IMR-90 (cell line): Measurements from ENCODE around the gene TMEM62. TPM values are rescaled to one million over a fixed set of nuclear protein-coding genes. Genes with fewer than 3 reads are reported as not detected.

Source experiments
- ATAC-seq: fragments of 200-7000 bp; cut with Tn5 transposase; 2 replicates; pipeline ENCODE4 v1.9.1; 2020; ENCODE audit warnings: low read depth, mild to moderate bottlenecking, moderate library complexity
- BruUV-seq: library from RNA; stranded (reverse); fragments of 400-500 nt; replicated peaks from 2 replicates; lab custom pipeline; 2021; lab: Mats Ljungman, UMichigan
- CTCF ChIA-PET: fragments of 300-600 bp; formaldehyde crosslinking; extraction: SDS; loops from one replicate; lab custom pipeline; 2021; ENCODE audit warnings: antibody characterized with exemption; lab: Yijun Ruan, JAX
- POLR2A ChIA-PET: fragments of 300-600 bp; sonication (Branson Sonifier 250); formaldehyde crosslinking; loops from one replicate; lab custom pipeline; 2022; ENCODE audit warnings: antibody characterized with exemption; ENCODE audit not compliant: unreplicated experiment; lab: Charles Lee
- DNase-seq: peaks from one replicate; pipeline ENCODE4 v3.0.0; 2013
- H2AFZ ChIP-seq: replicated peaks from 2 replicates; pipeline ENCODE3; 2013; ENCODE audit warnings: low read length, mild to moderate bottlenecking; ENCODE audit not compliant: poor library complexity
- H2AK5ac ChIP-seq: 2 replicates; pipeline ENCODE4 v1.6.1; 2013; ENCODE audit warnings: low read depth, low read length, inconsistent platforms
- H2AK9ac ChIP-seq: replicated peaks from 2 replicates; pipeline ENCODE3; 2013; ENCODE audit warnings: mild to moderate bottlenecking, low read depth, low read length, moderate library complexity; ENCODE audit not compliant: poor library complexity
- H2BK120ac ChIP-seq: 2 replicates; pipeline ENCODE4 v1.6.1; 2013; ENCODE audit warnings: low read depth, low read length, inconsistent platforms
- H2BK15ac ChIP-seq: 3 replicates; pipeline ENCODE4 v1.6.1; 2013; ENCODE audit warnings: low read depth, low read length, inconsistent platforms
- H2BK20ac ChIP-seq: 2 replicates; pipeline ENCODE4 v1.6.1; 2013; ENCODE audit warnings: low read depth, mild to moderate bottlenecking, inconsistent platforms, low read length, moderate library complexity
- H2BK5ac ChIP-seq: 2 replicates; pipeline ENCODE4 v1.6.1; 2013; ENCODE audit warnings: mild to moderate bottlenecking, low read depth, low read length, inconsistent platforms; ENCODE audit not compliant: poor library complexity, severe bottlenecking
- H3K14ac ChIP-seq: replicated peaks from 2 replicates; pipeline ENCODE4 v1.6.1; 2013; ENCODE audit warnings: low read depth, low read length, inconsistent platforms
- H3K18ac ChIP-seq: 2 replicates; pipeline ENCODE4 v1.6.1; 2013; ENCODE audit warnings: low read depth, low read length, control low read depth
- H3K23ac ChIP-seq: 2 replicates; pipeline ENCODE4 v1.6.1; 2013; ENCODE audit warnings: low read depth, low read length, inconsistent platforms
- H3K27ac ChIP-seq: 2 replicates; pipeline ENCODE4 v1.5.1; 2013; ENCODE audit warnings: mild to moderate bottlenecking, control low read depth, low read length; ENCODE audit not compliant: insufficient read depth
- H3K27me3 ChIP-seq: 2 replicates; pipeline ENCODE4 v1.6.1; 2013; ENCODE audit warnings: low read length; ENCODE audit not compliant: control insufficient read depth, insufficient read depth
- H3K36me3 ChIP-seq: 2 replicates; pipeline ENCODE4 v1.6.1; 2013; ENCODE audit warnings: low read length, mixed read lengths; ENCODE audit not compliant: control insufficient read depth, insufficient read depth
- H3K4ac ChIP-seq: 2 replicates; pipeline ENCODE4 v1.6.1; 2013; ENCODE audit warnings: low read depth, low read length, inconsistent platforms
- H3K4me1 ChIP-seq: 2 replicates; pipeline ENCODE4 v1.6.1; 2013; ENCODE audit warnings: low read length, mixed read lengths; ENCODE audit not compliant: control insufficient read depth, insufficient read depth
- H3K4me2 ChIP-seq: 2 replicates; pipeline ENCODE4 v1.6.1; 2013; ENCODE audit warnings: low read depth, mild to moderate bottlenecking, control low read depth, low read length, moderate library complexity
- H3K4me3 ChIP-seq: 2 replicates; pipeline ENCODE4 v1.5.1; 2013; ENCODE audit warnings: low read depth, mild to moderate bottlenecking, control low read depth, low read length, moderate library complexity; ENCODE audit not compliant: insufficient read depth
- H3K56ac ChIP-seq: 2 replicates; pipeline ENCODE4 v1.6.1; 2013; ENCODE audit warnings: low read length, inconsistent platforms; ENCODE audit not compliant: insufficient read depth; ENCODE audit errors: extremely low read depth
- H3K79me1 ChIP-seq, 2 experiments: 2 replicates each; pipeline ENCODE4 v1.6.1; 2013; ENCODE audit warnings: low read length in 2 of 2, inconsistent platforms in 1 of 2, low read depth in 1 of 2
- H3K9ac ChIP-seq: 2 replicates; pipeline ENCODE4 v1.6.1; 2013; ENCODE audit warnings: low read depth, low read length, control low read depth
- H3K9me1 ChIP-seq: 2 replicates; pipeline ENCODE4 v1.6.1; 2013; ENCODE audit warnings: low read length, inconsistent platforms; ENCODE audit not compliant: insufficient read depth
- H3K9me3 ChIP-seq: 2 replicates; pipeline ENCODE4 v1.6.1; 2013; ENCODE audit warnings: low read length; ENCODE audit not compliant: control insufficient read depth, insufficient read depth
- H4K20me1 ChIP-seq: 2 replicates; pipeline ENCODE4 v1.6.1; 2013; ENCODE audit warnings: low read length, inconsistent platforms; ENCODE audit not compliant: insufficient read depth
- H4K5ac ChIP-seq: 2 replicates; pipeline ENCODE4 v1.6.1; 2013; ENCODE audit warnings: mild to moderate bottlenecking, low read depth, low read length, control low read depth
- H4K8ac ChIP-seq, 2 experiments: 2 replicates each; pipeline ENCODE4 v1.6.1; 2013; ENCODE audit warnings: low read depth in 2 of 2, low read length in 2 of 2, control low read depth in 1 of 2, inconsistent platforms in 1 of 2
- H4K91ac ChIP-seq: 2 replicates; pipeline ENCODE4 v1.6.1; 2013; ENCODE audit warnings: low read depth, low read length, inconsistent platforms; ENCODE audit not compliant: insufficient read depth
- BHLHE40 ChIP-seq: fragments of 150-350 bp; IDR thresholded peaks from 2 replicates; pipeline ENCODE4 v1.6.1; 2016; ENCODE audit warnings: mild to moderate bottlenecking, low read depth, low read length
- CEBPB ChIP-seq: IDR thresholded peaks from 2 replicates; pipeline ENCODE4 v1.6.1; 2012; ENCODE audit warnings: low read depth, low read length, improper control_type of control experiment
- CHD1 ChIP-seq: IDR thresholded peaks from 2 replicates; pipeline ENCODE4 v1.6.1; 2012; ENCODE audit warnings: low read depth, low read length, improper control_type of control experiment
- FOS ChIP-seq: fragments of 150-350 bp; IDR thresholded peaks from 2 replicates; pipeline ENCODE4 v1.6.1; 2016; ENCODE audit warnings: low read depth, low read length
- MXI1 ChIP-seq: IDR thresholded peaks from 2 replicates; pipeline ENCODE4 v1.6.1; 2012; ENCODE audit warnings: low read depth, mild to moderate bottlenecking, low read length, moderate library complexity, borderline replicate concordance
- POLR2A ChIP-seq: IDR thresholded peaks from 2 replicates; pipeline ENCODE4 v1.6.1; 2012; ENCODE audit warnings: mild to moderate bottlenecking, low read depth, low read length
- RFX5 ChIP-seq: IDR thresholded peaks from 2 replicates; pipeline ENCODE4 v1.8.0; 2012; ENCODE audit warnings: low read depth, mild to moderate bottlenecking, low read length, moderate library complexity
- SMC3 ChIP-seq: fragments of 150-350 bp; IDR thresholded peaks from 2 replicates; pipeline ENCODE4 v1.6.1; 2016; ENCODE audit warnings: low read depth, mild to moderate bottlenecking, antibody characterized with exemption, low read length, moderate library complexity
- WGBS, 2 experiments: methylation state at CpG; one replicate each; pipeline versions ENCODE4 v1.1.5 to v1.1.7; 2013; ENCODE audit warnings: missing lambda C conversion rate in 2 of 2; ENCODE audit not compliant: insufficient read length in 1 of 2; ENCODE audit errors: extremely low coverage in 2 of 2; 5-methylcytosine and 5-hydroxymethylcytosine counted together
- dilution Hi-C: fragments of 300-500 bp; cut with HindIII; formaldehyde crosslinking; loops from one replicate; pipeline ENCODE4 v1.14.3; 2018; ENCODE audit warnings: low sequenced_read_pairs; ENCODE audit not compliant: unreplicated experiment
- in situ Hi-C: fragments of 300-500 bp; cut with MboI; formaldehyde crosslinking; loops from 3 replicates; pipeline ENCODE4 v1.14.3; 2019; ENCODE audit warnings: low sequenced_read_pairs, inconsistent platforms, mixed read lengths
- intact Hi-C: fragments of 100-400 bp; cut with micrococcal nuclease; formaldehyde crosslinking; loops from 2 replicates; pipeline ENCODE4 v1.10.0; 2022
- polyA plus RNA-seq, 3 experiments: library from polyadenylated mRNA; depleted of rRNA; stranded (reverse); fragments of >200 nt; gene quantifications; 2 replicates each; pipeline ENCODE4 v1.2.3, GENCODE V29; 2012; ENCODE audit warnings: low replicate concordance in 1 of 3
- total RNA-seq: library from RNA; depleted of rRNA; stranded (reverse); fragments of >200 nt; gene quantifications from 2 replicates; pipeline ENCODE4 v1.2.3, GENCODE V29; 2012
- TF ChIP-seq, protein P1 (sequence below): fragments of 150-350 bp; IDR thresholded peaks from 2 replicates; pipeline ENCODE4 v1.6.1; 2016; ENCODE audit warnings: low read depth, mild to moderate bottlenecking, low read length, moderate library complexity, borderline replicate concordance
- TF ChIP-seq, protein P2 (sequence below): fragments of 150-350 bp; IDR thresholded peaks from 2 replicates; pipeline ENCODE4 v1.6.1; 2017; ENCODE audit warnings: mild to moderate bottlenecking, antibody characterized with exemption, low read length, low read depth

TMEM62 gene
- total and polyA plus RNA-seq, 2 of the 4 experiments (the other 2 are of a cell fraction) = 3.7 to 5.6 TPM

DNA sequence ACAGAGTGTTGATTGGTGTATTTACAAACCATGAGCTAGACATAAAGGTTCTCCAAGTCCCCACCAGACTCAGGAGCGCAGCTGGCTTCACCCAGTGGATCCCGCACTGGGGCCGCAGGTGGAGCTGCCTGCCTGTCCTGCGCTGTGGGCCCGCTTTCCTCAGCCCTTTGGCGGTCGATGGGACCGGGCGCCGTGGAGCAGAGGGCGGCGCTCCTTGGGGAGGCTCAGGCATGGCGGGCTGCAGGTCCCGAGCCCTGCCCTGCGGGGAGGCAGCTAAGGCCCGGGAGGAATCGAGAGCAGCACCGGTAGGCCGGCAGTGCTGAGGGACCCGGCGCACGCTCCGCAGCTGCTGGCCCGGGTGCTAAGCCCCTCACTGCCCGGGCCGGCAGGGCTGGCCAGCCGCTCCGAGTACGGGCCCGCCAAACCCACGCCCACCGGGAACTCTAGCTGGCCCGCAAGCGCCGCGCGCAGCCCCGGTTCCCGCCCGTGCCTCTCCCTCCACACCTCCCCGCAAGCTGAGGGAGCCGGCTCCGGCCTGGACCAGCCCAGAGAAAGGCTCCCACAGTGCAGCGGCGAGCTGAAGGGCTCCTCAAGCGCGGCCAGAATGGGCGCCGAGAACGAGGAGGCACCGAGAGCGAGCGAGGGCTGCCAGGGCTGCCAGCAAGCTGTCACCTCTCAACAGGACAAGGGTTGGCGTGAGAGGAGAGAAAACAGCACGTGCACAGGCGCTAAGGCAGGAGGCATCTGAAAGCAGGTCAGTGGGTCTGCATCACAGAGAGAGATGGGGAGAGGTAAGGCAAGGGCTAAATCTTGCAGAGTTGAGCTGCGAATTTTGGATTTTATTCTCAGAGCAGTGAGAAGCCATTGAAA lies 93.3 kb downstream of the TMEM62 start (continued):
- no peak for TF ChIP-seq CEBPB

DNA sequence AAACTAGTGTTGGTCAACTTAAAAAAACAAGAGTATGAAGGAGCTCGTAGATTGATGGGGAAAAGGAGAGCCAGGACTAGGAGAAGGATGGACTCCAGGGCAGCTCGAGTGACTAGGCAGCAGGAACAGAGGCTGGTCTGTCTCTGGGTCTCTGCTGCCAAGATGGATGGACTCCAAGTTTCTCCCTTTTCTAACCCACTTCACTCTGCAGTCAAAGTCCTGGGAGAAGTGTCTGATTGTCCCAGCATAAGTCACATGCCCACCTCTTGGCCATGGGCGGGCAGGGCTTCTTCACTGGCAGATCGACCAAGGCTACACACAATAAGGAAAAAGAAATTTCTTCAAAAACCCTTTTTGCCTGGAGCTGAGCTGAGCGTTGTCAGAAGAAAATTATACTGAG lies 96.6 kb downstream of the TMEM62 start:
- H3K56ac ChIP-seq = no peak overlapping the region
- peaks cover 39% of the 10 kb centered on the region for H3K27me3 ChIP-seq
- H3K4ac ChIP-seq = no peak overlapping the region
- H3K27ac ChIP-seq = no peak overlapping the region
- 40% methylated on average over 1 of the region's 5 CpGs; no CpG with 5 or more reads in 1 of the 2 experiments for WGBS, 2 experiments
- in situ Hi-C loops = no loop called here
- no peak overlapping the region for H2BK15ac ChIP-seq
- no peaks in the 10 kb centered on the region for H3K9me3 ChIP-seq
- no peak overlapping the region for H4K8ac ChIP-seq
- intact Hi-C loops = no loop called here
- no peak overlapping the region for H2BK5ac ChIP-seq
- dilution Hi-C loops = no loop called here
- no peak overlapping the region for H4K91ac ChIP-seq
- no peak overlapping the region for H2AK9ac ChIP-seq
- no peak overlapping the region for H3K9ac ChIP-seq
- H3K23ac ChIP-seq = no peak overlapping the region
- no peak overlapping the region for H2AK5ac ChIP-seq
- DNase-seq = no peak
- H3K79me1 ChIP-seq = no peaks in the 10 kb centered on the region
- H3K36me3 ChIP-seq = no peaks in the 10 kb centered on the region
- no peak overlapping the region for H2BK20ac ChIP-seq
- H2BK120ac ChIP-seq = no peak overlapping the region
- no peak overlapping the region for H3K4me2 ChIP-seq
- BruUV-seq = no TSS peak
- ChIA-PET CTCF (interaction anchor here (1.0 kb wide), 1 partner anchor 11 kb away, joined by 3 read pairs; no protein-coding TSS in a partner anchor), POLR2A (no interaction called here)
- H4K5ac ChIP-seq = no peak overlapping the region
- H3K4me1 ChIP-seq = no peaks in the 10 kb centered on the region
- TF ChIP-seq, protein P1, sequence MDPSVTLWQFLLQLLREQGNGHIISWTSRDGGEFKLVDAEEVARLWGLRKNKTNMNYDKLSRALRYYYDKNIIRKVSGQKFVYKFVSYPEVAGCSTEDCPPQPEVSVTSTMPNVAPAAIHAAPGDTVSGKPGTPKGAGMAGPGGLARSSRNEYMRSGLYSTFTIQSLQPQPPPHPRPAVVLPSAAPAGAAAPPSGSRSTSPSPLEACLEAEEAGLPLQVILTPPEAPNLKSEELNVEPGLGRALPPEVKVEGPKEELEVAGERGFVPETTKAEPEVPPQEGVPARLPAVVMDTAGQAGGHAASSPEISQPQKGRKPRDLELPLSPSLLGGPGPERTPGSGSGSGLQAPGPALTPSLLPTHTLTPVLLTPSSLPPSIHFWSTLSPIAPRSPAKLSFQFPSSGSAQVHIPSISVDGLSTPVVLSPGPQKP = no peak
- TF ChIP-seq MXI1 (no peak), BHLHE40 (no peak), SMC3 (no peak), FOS (no peak), RFX5 (no peak), POLR2A (no peak), CHD1 (no peak)
- TF ChIP-seq, protein P2, sequence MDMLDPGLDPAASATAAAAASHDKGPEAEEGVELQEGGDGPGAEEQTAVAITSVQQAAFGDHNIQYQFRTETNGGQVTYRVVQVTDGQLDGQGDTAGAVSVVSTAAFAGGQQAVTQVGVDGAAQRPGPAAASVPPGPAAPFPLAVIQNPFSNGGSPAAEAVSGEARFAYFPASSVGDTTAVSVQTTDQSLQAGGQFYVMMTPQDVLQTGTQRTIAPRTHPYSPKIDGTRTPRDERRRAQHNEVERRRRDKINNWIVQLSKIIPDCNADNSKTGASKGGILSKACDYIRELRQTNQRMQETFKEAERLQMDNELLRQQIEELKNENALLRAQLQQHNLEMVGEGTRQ = no peak
- ATAC-seq = no peak
- H3K9me1 ChIP-seq = no peaks in the 10 kb centered on the region
- no peak overlapping the region for H2AFZ ChIP-seq
- no peaks in the 10 kb centered on the region for H4K20me1 ChIP-seq
- H3K14ac ChIP-seq = no peak overlapping the region
- H3K18ac ChIP-seq = no peak overlapping the region
- H3K4me3 ChIP-seq = no peak overlapping the region
